Peyer's patch (tissue), 4 donors: ENCODE data around the gene SCAF11. TPM values are rescaled to one million over a fixed set of nuclear protein-coding genes. Genes with fewer than 3 reads are reported as not detected.

Source experiments
- DNase-seq, 3 donors: peaks; one replicate each; pipeline ENCODE4 v3.0.0-alpha.2; 2017 to 2019
- H3K27ac ChIP-seq, 4 donors: fragments of 200-600 bp; sonication (generic); one replicate each; pipeline ENCODE4 v1.5.1; 2016 to 2019
- H3K27me3 ChIP-seq, 2 donors: fragments of 200-600 bp; sonication (generic); one replicate each; pipeline ENCODE4 v1.5.1; 2019
- H3K36me3 ChIP-seq, 3 donors: fragments of 200-600 bp; sonication (generic); one replicate each; pipeline ENCODE4 v1.5.1; 2016 to 2019
- H3K4me1 ChIP-seq, 4 donors: fragments of 200-600 bp; sonication (generic); one replicate each; pipeline ENCODE4 v1.5.1; 2016 to 2019
- H3K4me3 ChIP-seq, 4 donors: fragments of 200-600 bp; sonication (generic); 1 replicate in 3 of 4; 2 replicates in 1 of 4; pipeline ENCODE4 v1.5.1; 2016 to 2019; ENCODE audit warnings: mild to moderate bottlenecking in 1 of 4
- H3K9me3 ChIP-seq, 4 donors: fragments of 200-600 bp; sonication (generic); one replicate each; pipeline ENCODE4 v1.5.1; 2016 to 2019; ENCODE audit warnings: mild to moderate bottlenecking in 1 of 4
- CTCF ChIP-seq, 6 experiments: fragments of 450-650 bp in 4 of 6; fragments of 200-600 bp in 2 of 6; sonication (generic) in 1 of 6; IDR thresholded peaks; one replicate each; pipeline ENCODE4 v1.5.1; 2017 to 2019; ENCODE audit warnings: antibody characterized with exemption in 6 of 6, mild to moderate bottlenecking in 3 of 6, moderate library complexity in 1 of 6
- POLR2A ChIP-seq, 2 donors: fragments of 450-650 bp; IDR thresholded peaks; one replicate each; pipeline ENCODE4 v1.5.1; 2017; ENCODE audit warnings: antibody characterized with exemption in 2 of 2, mild to moderate bottlenecking in 2 of 2, moderate library complexity in 2 of 2
- total RNA-seq, 4 donors: library from RNA; depleted of rRNA; stranded (reverse); fragments of >200 nt; gene quantifications; one replicate each; pipeline ENCODE4 v1.1.0, GENCODE V29; 2016

The SCAF11 gene
- total RNA-seq, 4 donors from 2014 or later = 93.3 to 277 (median 210) TPM

DNA sequence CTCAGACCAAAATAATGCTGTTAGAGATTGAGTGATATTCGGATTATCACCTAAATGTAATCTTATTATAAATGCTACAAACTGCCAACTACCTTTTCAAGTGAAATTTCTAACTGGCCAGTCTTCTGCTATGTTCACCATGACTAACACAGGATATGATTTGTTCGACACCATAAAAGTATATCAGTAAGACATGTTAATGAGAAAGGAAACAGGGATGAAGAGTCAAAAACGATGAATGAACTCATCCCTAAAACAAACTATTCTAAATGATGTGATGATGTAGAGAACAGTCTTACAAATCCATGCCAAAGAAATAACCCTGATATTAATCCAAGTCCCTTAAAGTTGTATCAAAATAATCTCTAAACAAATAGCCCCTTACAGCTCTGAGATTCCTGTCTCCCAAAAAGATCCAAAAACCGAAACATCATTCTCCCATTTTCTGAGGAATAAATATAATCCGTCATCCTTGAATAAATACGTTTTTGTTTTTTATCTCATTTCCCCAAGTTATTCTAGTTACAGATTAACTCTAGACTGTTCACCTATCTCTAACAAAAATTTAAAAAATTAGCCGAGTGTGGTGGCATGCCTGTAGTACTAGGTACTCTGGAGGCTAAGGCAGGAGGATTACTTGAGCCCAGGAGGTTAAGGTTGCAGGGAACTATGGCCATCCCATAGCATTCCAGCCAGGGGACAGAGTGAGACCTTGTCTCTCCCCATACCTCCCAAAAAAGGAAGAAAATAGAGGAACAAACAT, 9.1 kb downstream of the SCAF11 start:
- no peak overlapping the region for H3K27ac ChIP-seq
- peaks cover 0 to 24% (median 7%) of the 10 kb centered on the region in 4 donors for H3K4me1 ChIP-seq
- no peaks in the 10 kb centered on the region for H3K27me3 ChIP-seq
- no peak for TF ChIP-seq CTCF (IDR thresholded peaks at IDR 0.05)
- no peak for TF ChIP-seq POLR2A (IDR thresholded peaks at IDR 0.05)
- H3K9me3 ChIP-seq = no peaks in the 10 kb centered on the region
- DNase-seq = no peak
- no peaks in the 10 kb centered on the region for H3K36me3 ChIP-seq
- H3K4me3 ChIP-seq = no peak overlapping the region

- Histone ChIP-seq H3K4me3 (no peak overlapping the region), H3K4me1 (peaks cover 0 to 18% (median 4%) of the 10 kb centered on the region in 4 donors), H3K9me3 (no peaks in the 10 kb centered on the region), H3K36me3 (no peaks in the 10 kb centered on the region), H3K27me3 (no peaks in the 10 kb centered on the region), H3K27ac (no peak overlapping the region)
- DNase-seq = no peak
- no peak for TF ChIP-seq CTCF (IDR thresholded peaks at IDR 0.05)
- no peak for TF ChIP-seq POLR2A (IDR thresholded peaks at IDR 0.05)
Measured at GRCh38 chr12:45980540-45980939, 9.8 kb downstream of the SCAF11 start.

DNA sequence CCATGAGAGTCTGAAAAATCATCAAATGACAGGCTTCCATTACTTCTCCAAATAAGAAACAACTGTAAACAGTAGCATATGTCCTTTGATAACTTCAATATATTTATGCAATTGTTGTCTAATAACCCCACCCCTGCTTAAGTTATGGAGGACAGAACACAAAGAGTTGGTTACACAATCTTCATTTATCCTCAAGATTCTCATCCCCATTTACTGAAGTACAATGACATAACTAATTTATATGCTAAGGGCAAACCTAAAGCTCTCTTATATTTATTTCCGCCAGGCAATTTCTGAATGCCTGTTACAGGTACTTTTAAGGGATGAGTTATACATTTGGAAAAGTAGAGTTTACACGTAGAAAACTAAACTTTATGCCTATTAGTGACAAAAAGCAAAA, 12.3 kb downstream of the SCAF11 start:
- TF ChIP-seq POLR2A (IDR thresholded peaks at IDR 0.05) (no peak), CTCF (IDR thresholded peaks at IDR 0.05) (no peak)
- no peak for DNase-seq
- Histone ChIP-seq H3K27ac (no peak overlapping the region), H3K36me3 (no peaks in the 10 kb centered on the region), H3K4me3 (no peak overlapping the region), H3K27me3 (no peaks in the 10 kb centered on the region), H3K9me3 (no peaks in the 10 kb centered on the region), H3K4me1 (peaks cover 0 to 12% (median 0%) of the 10 kb centered on the region in 4 donors)

DNA sequence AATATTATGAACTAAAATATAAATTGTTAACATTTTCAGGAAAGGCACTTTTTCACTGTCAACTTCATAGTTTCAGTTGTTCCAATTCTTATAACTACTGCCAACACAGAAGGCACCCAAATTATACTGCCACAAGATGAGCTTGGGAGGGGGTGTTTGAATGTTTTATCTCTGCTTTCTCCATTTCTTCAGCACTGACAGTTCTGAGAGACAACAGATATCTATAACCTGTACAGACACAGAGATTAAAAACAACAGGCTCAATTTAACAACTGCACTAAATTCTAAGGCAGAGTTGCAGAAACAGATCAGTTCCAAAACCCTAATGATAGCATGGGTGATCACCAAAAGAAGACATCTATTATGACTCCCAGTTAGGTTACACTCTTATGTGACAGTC, 12.8 kb downstream of the SCAF11 start:
- no peak for TF ChIP-seq CTCF (IDR thresholded peaks at IDR 0.05)
- no peak overlapping the region for H3K4me3 ChIP-seq
- peaks cover 0 to 11% (median 0%) of the 10 kb centered on the region in 4 donors for H3K4me1 ChIP-seq
- no peak for DNase-seq
- H3K27me3 ChIP-seq = no peaks in the 10 kb centered on the region
- H3K27ac ChIP-seq = no peak overlapping the region
- no peaks in the 10 kb centered on the region for H3K36me3 ChIP-seq
- no peaks in the 10 kb centered on the region for H3K9me3 ChIP-seq

- Histone ChIP-seq H3K4me3 (no peak overlapping the region), H3K27ac (no peak overlapping the region), H3K4me1 (peaks cover 0 to 11% (median 0%) of the 10 kb centered on the region in 4 donors), H3K36me3 (no peaks in the 10 kb centered on the region), H3K9me3 (no peaks in the 10 kb centered on the region), H3K27me3 (no peaks in the 10 kb centered on the region)
- TF ChIP-seq POLR2A (IDR thresholded peaks at IDR 0.05) (no peak), CTCF (IDR thresholded peaks at IDR 0.05) (no peak)
- no peak for DNase-seq
Measured at GRCh38 chr12:45975506-45975905, 14.9 kb downstream of the SCAF11 start.
